H1 (cell line): ENCODE results near the gene NNMT. TPM values are rescaled to one million over a fixed set of nuclear protein-coding genes. Genes with fewer than 3 reads are reported as not detected.
A peak's percentile ranks its signal among the peaks of the same experiment; 100 is the strongest.

ENCODE experiments used
- CTCF ChIA-PET: fragments of 300-600 bp; sonication (Branson Sonifier 250); formaldehyde crosslinking; loops from one replicate; lab custom pipeline; 2021; ENCODE audit not compliant: partially characterized antibody; lab: Charles Lee
- POLR2A ChIA-PET: fragments of 300-600 bp; sonication (Branson Sonifier 250); formaldehyde crosslinking; loops from one replicate; lab custom pipeline; 2021; ENCODE audit warnings: inconsistent platforms; ENCODE audit not compliant: partially characterized antibody; lab: Charles Lee
- DNase-seq, 2 experiments: peaks; one replicate each; pipeline versions ENCODE4 v3.0.0 to v3.0.0-alpha.2; 2010 to 2022; ENCODE audit warnings: low spot score in 2 of 2, low read depth in 1 of 2, mixed read lengths in 1 of 2
- FAIRE-seq: peaks from 2 replicates; lab custom pipeline; 2011; peaks lifted over from hg19 to GRCh38; lab: Jason Lieb, UNC
- H2AFZ ChIP-seq: 2 replicates; pipeline ENCODE4 v1.8.1; 2012; ENCODE audit warnings: low read length, inconsistent platforms
- H2AK5ac ChIP-seq: 2 replicates; pipeline ENCODE4 v1.6.1; 2013; ENCODE audit warnings: low read depth, low read length
- H2BK120ac ChIP-seq: replicated peaks from 2 replicates; pipeline ENCODE3; 2013; ENCODE audit warnings: low read depth, low read length, inconsistent platforms
- H2BK12ac ChIP-seq: 2 replicates; pipeline ENCODE4 v1.6.1; 2013; ENCODE audit warnings: low read depth, low read length
- H2BK15ac ChIP-seq: 2 replicates; pipeline ENCODE4 v1.6.1; 2013; ENCODE audit warnings: low read length
- H2BK20ac ChIP-seq: 2 replicates; pipeline ENCODE4 v1.6.1; 2013; ENCODE audit warnings: low read length
- H2BK5ac ChIP-seq: 2 replicates; pipeline ENCODE4 v1.6.1; 2013; ENCODE audit warnings: low read depth, low read length
- H3K14ac ChIP-seq: 2 replicates; pipeline ENCODE4 v1.6.1; 2013; ENCODE audit warnings: inconsistent platforms; ENCODE audit not compliant: insufficient read length
- H3K18ac ChIP-seq: 2 replicates; pipeline ENCODE4 v1.6.1; 2013; ENCODE audit warnings: low read length; ENCODE audit errors: extremely low read depth
- H3K23ac ChIP-seq: 2 replicates; pipeline ENCODE4 v1.6.1; 2013; ENCODE audit warnings: inconsistent platforms; ENCODE audit not compliant: insufficient read length
- H3K23me2 ChIP-seq: 2 replicates; pipeline ENCODE4 v1.6.1; 2013; ENCODE audit warnings: low read depth, low read length
- H3K27ac ChIP-seq: 2 replicates; pipeline ENCODE4 v1.6.1; 2011; ENCODE audit warnings: low read depth, low read length, inconsistent platforms
- H3K27me3 ChIP-seq, 4 experiments: replicated peaks in 1 of 4; 1 replicate in 1 of 4; 2 replicates in 3 of 4; pipeline versions ENCODE4 v1.6.1 to v1.8.1; 2011 to 2013; ENCODE audit warnings: low read length in 3 of 4, mild to moderate bottlenecking in 3 of 4, inconsistent platforms in 2 of 4, mixed read lengths in 2 of 4, moderate library complexity in 1 of 4; ENCODE audit not compliant: control insufficient read depth in 3 of 4, insufficient read depth in 3 of 4; ENCODE audit errors: extremely low read depth in 1 of 4
- H3K36me3 ChIP-seq, 4 experiments: 2 replicates each; pipeline versions ENCODE4 v1.6.1 to v1.8.1; 2011 to 2013; ENCODE audit warnings: mild to moderate bottlenecking in 4 of 4, low read length in 3 of 4, moderate library complexity in 2 of 4, control low read depth in 1 of 4, inconsistent platforms in 1 of 4; ENCODE audit not compliant: insufficient read depth in 4 of 4, control insufficient read depth in 2 of 4
- H3K4ac ChIP-seq: replicated peaks from 2 replicates; pipeline ENCODE3; 2013; ENCODE audit warnings: low read length, low read depth, mixed read lengths, inconsistent platforms; ENCODE audit not compliant: insufficient read length
- H3K4me1 ChIP-seq, 4 experiments: replicated peaks in 1 of 4; 1 replicate in 1 of 4; 2 replicates in 3 of 4; pipeline versions ENCODE4 v1.6.1 to v1.8.1; 2011 to 2013; ENCODE audit warnings: low read length in 3 of 4, inconsistent platforms in 2 of 4, mixed read lengths in 1 of 4; ENCODE audit not compliant: insufficient read depth in 4 of 4, control insufficient read depth in 3 of 4
- H3K4me2 ChIP-seq, 2 experiments: 2 replicates each; pipeline versions ENCODE4 v1.6.1 to v1.8.1; 2011 to 2013; ENCODE audit warnings: low read depth in 2 of 2, low read length in 2 of 2, control low read depth in 1 of 2, inconsistent platforms in 1 of 2, mild to moderate bottlenecking in 1 of 2; ENCODE audit not compliant: insufficient read depth in 1 of 2
- H3K4me3 ChIP-seq, 4 experiments: fragments of 200-600, 300-600 bp in 1 of 4; sonication (generic), shearing (Covaris generic), sonication (Bioruptor Twin) in 1 of 4; 2 replicates each; pipeline versions ENCODE4 v1.5.1 to v1.8.1; 2011 to 2016; ENCODE audit warnings: low read length in 4 of 4, low read depth in 3 of 4, control low read depth in 2 of 4, inconsistent platforms in 2 of 4, mild to moderate bottlenecking in 2 of 4, mixed read lengths in 1 of 4, moderate library complexity in 1 of 4; ENCODE audit not compliant: insufficient read depth in 2 of 4; ENCODE audit errors: extremely low read depth in 1 of 4
- H3K56ac ChIP-seq: replicated peaks from 2 replicates; pipeline ENCODE3; 2013; ENCODE audit warnings: low read depth, mild to moderate bottlenecking, mixed read lengths, low read length, inconsistent platforms; ENCODE audit not compliant: insufficient read length
- H3K79me1 ChIP-seq: 2 replicates; pipeline ENCODE4 v1.6.1; 2013; ENCODE audit warnings: low read depth, low read length, control low read depth
- H3K79me2 ChIP-seq, 2 experiments: 2 replicates each; pipeline versions ENCODE4 v1.6.1 to v1.8.1; 2012 to 2013; ENCODE audit warnings: low read length in 2 of 2, mild to moderate bottlenecking in 2 of 2, inconsistent platforms in 1 of 2; ENCODE audit not compliant: insufficient read depth in 2 of 2, control insufficient read depth in 1 of 2
- H3K9ac ChIP-seq, 4 experiments: replicated peaks in 1 of 4; 1 replicate in 1 of 4; 2 replicates in 3 of 4; pipeline versions ENCODE4 v1.6.1 to v1.8.1; 2011 to 2013; ENCODE audit warnings: low read depth in 3 of 4, low read length in 3 of 4, control low read depth in 2 of 4, mild to moderate bottlenecking in 2 of 4, moderate library complexity in 2 of 4, inconsistent platforms in 1 of 4; ENCODE audit errors: extremely low read depth in 1 of 4
- H3K9me3 ChIP-seq, 2 experiments: 2 replicates each; pipeline versions ENCODE4 v1.6.1 to v1.8.1; 2012 to 2013; ENCODE audit warnings: mild to moderate bottlenecking in 2 of 2, moderate library complexity in 2 of 2, control low read depth in 1 of 2, inconsistent platforms in 1 of 2, low read depth in 1 of 2, low read length in 1 of 2, mixed read lengths in 1 of 2; ENCODE audit not compliant: insufficient read depth in 2 of 2
- H4K20me1 ChIP-seq, 2 experiments: replicated peaks in 1 of 2; 2 replicates each; pipeline versions ENCODE3 to v1.8.1; 2011 to 2013; ENCODE audit warnings: inconsistent platforms in 2 of 2, low read length in 2 of 2, mild to moderate bottlenecking in 1 of 2; ENCODE audit not compliant: insufficient read depth in 2 of 2, control insufficient read depth in 1 of 2
- H4K5ac ChIP-seq: 2 replicates; pipeline ENCODE4 v1.6.1; 2013; ENCODE audit warnings: low read length, low read depth, mixed read lengths, inconsistent platforms; ENCODE audit not compliant: insufficient read length
- H4K8ac ChIP-seq: 2 replicates; pipeline ENCODE4 v1.8.0; 2013; ENCODE audit warnings: mild to moderate bottlenecking, moderate library complexity, low read length, inconsistent platforms; ENCODE audit not compliant: insufficient read depth; ENCODE audit errors: extremely low read depth
- H4K91ac ChIP-seq: replicated peaks from 2 replicates; pipeline ENCODE3; 2013; ENCODE audit warnings: low read length, mixed read lengths, inconsistent platforms; ENCODE audit not compliant: insufficient read length
- CBX5 ChIP-seq: fragments of 300-800, 300-1000 bp; sonication (generic); IDR thresholded peaks from 2 replicates; pipeline ENCODE4 v1.7.1; 2016; ENCODE audit warnings: antibody characterized with exemption, low read length, low read depth
- CTBP2 ChIP-seq: IDR thresholded peaks from 2 replicates; pipeline ENCODE4 v1.7.0; 2011; ENCODE audit warnings: borderline replicate concordance, mild to moderate bottlenecking, moderate library complexity, mixed read lengths, low read length; ENCODE audit not compliant: insufficient read depth, insufficient read length
- EZH2 ChIP-seq: fragments of 200-600 bp; sonication (generic); IDR thresholded peaks from 2 replicates; pipeline ENCODE4 v1.7.1; 2012; ENCODE audit warnings: low read depth, mild to moderate bottlenecking, moderate library complexity, low read length, inconsistent platforms; ENCODE audit not compliant: severe bottlenecking
- HDAC2 ChIP-seq, 2 experiments: fragments of 300-600 bp in 1 of 2; sonication (generic) in 1 of 2; IDR thresholded peaks; 2 replicates each; pipeline ENCODE4 v1.6.1; 2011 to 2012; ENCODE audit warnings: low read depth in 2 of 2, low read length in 2 of 2, mild to moderate bottlenecking in 2 of 2, moderate library complexity in 2 of 2, borderline replicate concordance in 1 of 2, inconsistent platforms in 1 of 2
- JUND ChIP-seq: IDR thresholded peaks from 2 replicates; pipeline ENCODE4 v1.6.1; 2011; ENCODE audit warnings: mild to moderate bottlenecking, improper control_type of control experiment, low read length
- KDM5A ChIP-seq: fragments of 200-600 bp; IDR thresholded peaks from 2 replicates; pipeline ENCODE4 v1.7.1; 2012; ENCODE audit warnings: mild to moderate bottlenecking, low read length, inconsistent platforms, mixed read lengths
- SAP30 ChIP-seq: fragments of 300-600 bp; sonication (generic); IDR thresholded peaks from 2 replicates; pipeline ENCODE4 v1.7.1; 2012; ENCODE audit warnings: low read length, moderate library complexity, mild to moderate bottlenecking, inconsistent platforms; ENCODE audit not compliant: insufficient read depth, insufficient replicate concordance
- SUZ12 ChIP-seq: fragments of 200-600 bp; sonication (generic); IDR thresholded peaks from 2 replicates; pipeline ENCODE4 v1.6.1; 2012; ENCODE audit warnings: mild to moderate bottlenecking, inconsistent platforms, low read length, moderate library complexity, mixed read lengths
- WGBS, 2 experiments: shearing (Covaris generic) in 1 of 2; methylation state at CpG; one replicate each; pipeline versions ENCODE4 v1.1.6 to v1.1.7; 2013 to 2015; ENCODE audit warnings: low lambda C conversion rate in 2 of 2, mixed read lengths in 2 of 2, inconsistent platforms in 1 of 2, low coverage in 1 of 2, missing lambda C conversion rate in 1 of 2; ENCODE audit not compliant: insufficient replicate concordance in 2 of 2, insufficient coverage in 1 of 2, insufficient read length in 1 of 2; ENCODE audit errors: extremely low coverage in 1 of 2, missing lambda C conversion rate in 1 of 2; 5-methylcytosine and 5-hydroxymethylcytosine counted together
- polyA plus RNA-seq, 7 experiments: library from polyadenylated mRNA; depleted of rRNA in 3 of 7; stranded (reverse) in 5 of 7; unstranded in 2 of 7; fragments of >200 nt in 5 of 7; fragments of 200-250 nt in 2 of 7; gene quantifications; 1 replicate in 5 of 7; 2 replicates in 1 of 7; 4 replicates in 1 of 7; pipeline versions ENCODE4 v1.2.1 to v1.2.3, GENCODE V29; 2011 to 2013; ENCODE audit warnings: missing spikeins in 2 of 7, mixed read lengths in 2 of 7
- total RNA-seq: library from RNA; stranded (reverse); fragmentation: NEBNext Ultra II Directional; extraction: Animal tissue kit (Norgen Biotek cat#: 25700); gene quantifications from 2 replicates; pipeline ENCODE4 v1.2.1, GENCODE V29; 2021

Gene NNMT
- total and polyA plus RNA-seq, 2 of the 8 experiments (the other 6 are each of a cell fraction or from before 2014, with no cell fraction given): not detected

DNA sequence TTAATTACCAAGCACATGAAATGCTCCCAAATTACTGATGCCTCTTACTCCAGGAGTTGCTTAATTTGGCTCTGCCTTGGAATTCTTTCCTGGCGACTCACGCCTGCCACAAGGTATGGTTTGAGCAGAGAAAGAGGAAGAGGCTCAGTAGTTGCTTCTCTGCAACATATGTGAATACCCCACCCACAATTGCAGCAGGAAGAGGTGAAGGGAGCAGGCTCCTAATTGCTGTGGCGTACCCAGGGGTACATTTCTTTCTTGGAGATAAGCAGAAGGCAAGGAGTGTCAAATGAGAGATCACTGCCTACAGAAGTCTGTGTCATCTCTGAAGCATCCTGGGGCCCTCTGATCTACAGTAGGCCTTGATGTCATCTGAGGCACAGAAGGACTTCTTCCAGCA lies 10.6 kb upstream of the NNMT start:
- no peak overlapping the region for H4K5ac ChIP-seq
- H4K91ac ChIP-seq: no peak overlapping the region
- no peak overlapping the region for H3K23ac ChIP-seq
- H2AK5ac ChIP-seq: no peak overlapping the region
- no peak overlapping the region for H3K9ac ChIP-seq
- H3K79me2 ChIP-seq: no peaks in the 10 kb centered on the region
- H3K9me3 ChIP-seq: no peaks in the 10 kb centered on the region
- peak overlapping the region; percentile 86 for H2AFZ ChIP-seq
- peaks cover 0 to 2% (median 0%) of the 10 kb centered on the region in 4 experiments; a peak in 2 of 7 replicates for H3K4me1 ChIP-seq
- no peak overlapping the region for H2BK15ac ChIP-seq
- no peak overlapping the region for H2BK12ac ChIP-seq
- no peaks in the 10 kb centered on the region for H3K27me3 ChIP-seq
- CTCF ChIA-PET: no interaction called here
- DNase-seq: peak in 1 of 2 experiments; percentile 35
- H3K4me2 ChIP-seq: no peak overlapping the region
- no peaks in the 10 kb centered on the region for H3K23me2 ChIP-seq
- WGBS, 2 experiments: 93% methylated on average over 3 of the region's 3 CpGs; no CpG with 5 or more reads in 1 of the 2 experiments
- no peaks in the 10 kb centered on the region for H3K36me3 ChIP-seq
- no peak overlapping the region for H3K4ac ChIP-seq
- no peak overlapping the region for H3K18ac ChIP-seq
- no peaks in the 10 kb centered on the region for H3K79me1 ChIP-seq
- H3K4me3 ChIP-seq: no peak overlapping the region
- TF ChIP-seq HDAC2 (IDR thresholded peaks at IDR 0.05; ENCODE audit: borderline replicate concordance in 1 of 2, low read depth in 2 of 2, low read length in 2 of 2) (no peak), CTBP2 (no peak), JUND (0 out of 2 replicates have a peak, but pooled peaks have one; percentile 27), SAP30 (no peak), SUZ12 (no peak), EZH2 (no peak), CBX5 (no peak), KDM5A (no peak)
- TF ChIP-seq, all 59 proteins: peak for 1
- Histone ChIP-seq H2BK5ac (no peak overlapping the region), H2BK120ac (no peak overlapping the region), H2BK20ac (no peak overlapping the region), H3K56ac (no peak overlapping the region), H3K27ac (no peak overlapping the region), H4K8ac (no peak overlapping the region), H3K14ac (no peak overlapping the region), H4K20me1 (no peaks in the 10 kb centered on the region)
- POLR2A ChIA-PET: no interaction called here
- no peak for FAIRE-seq
